Hematopoietic multipotent progenitor cell treated with erythropoietin and hydrocortisone succinate and interleukin-3 and kit ligand, for 15 days (in vitro differentiated cells): ENCODE results near the gene CNEP1R1.
A peak's percentile ranks its signal among the peaks of the same experiment; 100 is the strongest.

Experiments used
- DNase-seq: peaks from one replicate; pipeline ENCODE4 v3.0.0-alpha.2; 2015; ENCODE audit warnings: low spot score

CNEP1R1 gene

GRCh38 chr16:50017553-50017952, 7.5 kb upstream of the CNEP1R1 start:
- no peak for DNase-seq

GRCh38 chr16:50021544-50021943, 3.5 kb upstream of the CNEP1R1 start:
- no peak for DNase-seq

GRCh38 chr16:50023641-50024040, 1.4 kb upstream of the CNEP1R1 start:
- DNase-seq: no peak

GRCh38 chr16:50024207-50024606, 818 bp upstream of the CNEP1R1 start:
- DNase-seq: no peak

- peak; percentile 35 for DNase-seq
Observed at GRCh38 chr16:50025537-50025931, 509 bp downstream of the CNEP1R1 start.

- no peak for DNase-seq
Observed at GRCh38 chr16:50027829-50028228, 2.8 kb downstream of the CNEP1R1 start.

GRCh38 chr16:50035468-50035992, 10.5 kb downstream of the CNEP1R1 start:
- no peak for DNase-seq

- no peak for DNase-seq
Observed at GRCh38 chr16:50036426-50036825, 11.4 kb downstream of the CNEP1R1 start.

- DNase-seq: no peak
Observed at GRCh38 chr16:50037662-50038220, 12.7 kb downstream of the CNEP1R1 start.

- DNase-seq: no peak
Observed at GRCh38 chr16:50038286-50038685, 13.3 kb downstream of the CNEP1R1 start.

- no peak for DNase-seq
Observed at GRCh38 chr16:50038756-50039529, 13.9 kb downstream of the CNEP1R1 start.

- DNase-seq: no peak
Observed at GRCh38 chr16:50040018-50040417, 15.0 kb downstream of the CNEP1R1 start.

- no peak for DNase-seq
Observed at GRCh38 chr16:50040710-50041109, 15.7 kb downstream of the CNEP1R1 start.

GRCh38 chr16:50043358-50043757, 18.3 kb downstream of the CNEP1R1 start:
- DNase-seq: no peak

GRCh38 chr16:50045412-50045811, 20.4 kb downstream of the CNEP1R1 start:
- no peak for DNase-seq

GRCh38 chr16:50046853-50047252, 21.8 kb downstream of the CNEP1R1 start:
- DNase-seq: no peak

- no peak for DNase-seq
Observed at GRCh38 chr16:50047864-50048263, 22.8 kb downstream of the CNEP1R1 start.

- no peak for DNase-seq
Observed at GRCh38 chr16:50050802-50051201, 25.8 kb downstream of the CNEP1R1 start.

- DNase-seq: no peak
Observed at GRCh38 chr16:50056226-50056625, 31.2 kb downstream of the CNEP1R1 start.

- DNase-seq: no peak
Observed at GRCh38 chr16:50058091-50058771, 33.2 kb downstream of the CNEP1R1 start.

- DNase-seq: no peak
Observed at GRCh38 chr16:50059111-50059510, 34.1 kb downstream of the CNEP1R1 start.

- no peak for DNase-seq
Observed at GRCh38 chr16:50059669-50060068, 34.6 kb downstream of the CNEP1R1 start.

- no peak for DNase-seq
Observed at GRCh38 chr16:50061326-50061725, 36.3 kb downstream of the CNEP1R1 start.
